ENCODE data around the gene NKAIN1. TPM values are rescaled to one million over a fixed set of nuclear protein-coding genes. Genes with fewer than 3 reads are reported as not detected.
"Not testable (repeated sequence)": the region's sequence is repeated elsewhere in the genome, so short reads cannot be mapped to it uniquely, and the experiment has no call there.

The NKAIN1 gene
- total RNA-seq, 1 experiment from 2014 or later = 0.05 TPM

DNA sequence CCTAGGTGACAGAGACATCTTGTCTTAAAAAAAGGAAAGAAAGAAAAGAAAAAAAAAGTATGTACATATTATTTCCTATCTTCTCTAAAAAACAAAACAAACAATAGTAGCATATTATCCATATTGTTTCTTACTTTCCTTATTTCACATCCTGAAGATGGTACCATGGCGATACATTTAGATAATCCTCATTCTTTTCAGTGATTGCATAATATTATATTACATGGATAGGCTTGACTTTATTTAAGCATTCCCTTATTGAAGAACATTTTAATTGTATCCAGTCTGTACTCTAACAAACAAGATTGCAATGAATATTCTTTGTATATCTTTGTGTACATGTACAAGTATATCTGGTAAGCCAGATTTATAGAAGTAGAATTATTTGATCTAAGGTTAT lies 91.3 kb downstream of the NKAIN1 start:
- Histone ChIP-seq H3K36me3 (no peaks in the 10 kb centered on the region), H3K4me1 (replicated peaks) (no peaks in the 10 kb centered on the region; the same call in 1 of the 2 replicates), H3K27me3 (replicated peaks) (no peaks in the 10 kb centered on the region), H3K27ac (no peak overlapping the region), H3K4me3 (no peak overlapping the region), H3K9me3 (replicated peaks) (no peaks in the 10 kb centered on the region)
- no peak for DNase-seq (ENCODE audit: low read depth in 1 of 2, low spot score in 2 of 2)

DNA sequence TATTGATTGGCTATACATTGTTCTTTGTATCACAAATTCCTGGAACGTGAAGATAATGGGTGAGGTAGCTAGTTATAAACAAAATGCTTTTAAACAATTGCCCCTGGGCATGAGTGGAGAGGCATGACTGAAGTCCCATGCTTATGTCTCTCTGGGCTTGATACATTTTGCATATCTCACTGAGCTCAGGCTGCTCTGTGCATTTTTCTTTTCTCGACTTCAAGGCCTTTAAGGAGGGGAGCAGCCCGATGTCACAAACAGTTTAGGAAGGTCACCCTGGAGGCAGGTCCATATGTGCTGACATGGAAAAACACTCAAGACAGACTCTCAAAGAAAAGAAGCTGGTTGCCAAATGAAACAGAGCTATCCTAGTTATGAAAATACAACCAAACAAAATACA lies 94.0 kb downstream of the NKAIN1 start:
- Histone ChIP-seq H3K4me1 (replicated peaks) (no peaks in the 10 kb centered on the region), H3K4me3 (no peak overlapping the region), H3K27me3 (replicated peaks) (no peaks in the 10 kb centered on the region), H3K27ac (no peak overlapping the region), H3K36me3 (no peaks in the 10 kb centered on the region), H3K9me3 (replicated peaks) (no peaks in the 10 kb centered on the region)
- no peak for DNase-seq (ENCODE audit: low read depth in 1 of 2, low spot score in 2 of 2)

DNA sequence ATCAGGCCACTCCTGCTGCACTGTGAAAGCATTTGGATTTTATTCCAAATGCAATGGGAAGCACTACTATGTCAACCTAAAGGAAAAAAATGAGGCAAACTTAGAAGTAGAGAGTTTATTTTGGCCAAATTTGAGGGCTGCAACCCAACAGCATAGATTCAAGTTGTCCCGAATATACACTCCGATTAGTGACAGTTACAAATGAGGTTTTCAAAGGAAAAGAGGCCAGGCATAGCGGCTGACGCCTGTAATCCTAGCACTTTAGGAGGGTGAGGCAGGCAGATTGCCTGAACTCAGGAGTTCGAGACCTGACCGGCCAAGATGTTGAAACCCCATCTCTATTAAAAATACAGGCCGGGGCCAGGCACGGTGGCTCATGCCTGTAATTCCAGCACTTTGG lies 95.2 kb downstream of the NKAIN1 start:
- no peak overlapping the region for H3K4me3 ChIP-seq
- no peaks in the 10 kb centered on the region for H3K27me3 ChIP-seq (replicated peaks)
- no peaks in the 10 kb centered on the region for H3K9me3 ChIP-seq (replicated peaks)
- H3K4me1 ChIP-seq (replicated peaks) = no peaks in the 10 kb centered on the region
- H3K36me3 ChIP-seq = no peaks in the 10 kb centered on the region
- DNase-seq (ENCODE audit: low read depth in 1 of 2, low spot score in 2 of 2) = no peak
- H3K27ac ChIP-seq = no peak overlapping the region

DNA sequence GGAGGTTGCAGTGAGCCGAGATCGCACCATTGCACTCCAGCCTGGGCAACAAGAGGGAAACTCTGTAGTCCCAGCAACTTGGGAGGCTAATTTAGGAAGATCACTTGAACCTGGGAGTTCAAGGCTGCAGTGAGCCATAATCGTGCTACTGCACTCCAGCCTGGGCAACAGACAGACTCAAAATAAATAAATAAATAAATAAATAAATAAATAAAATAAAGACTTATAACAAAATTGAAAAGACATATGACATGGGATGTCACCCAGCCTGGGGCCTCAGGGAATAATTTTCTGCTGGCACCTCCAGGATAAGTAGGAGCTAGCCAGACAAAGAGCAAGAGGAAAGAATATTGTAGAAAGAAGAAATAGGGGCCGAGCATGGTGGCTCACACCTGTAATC lies 96.2 kb downstream of the NKAIN1 start:
- H3K9me3 ChIP-seq (replicated peaks) = no peaks in the 10 kb centered on the region
- H3K4me1 ChIP-seq (replicated peaks) = no peaks in the 10 kb centered on the region
- no peak overlapping the region for H3K27ac ChIP-seq
- H3K27me3 ChIP-seq (replicated peaks) = no peaks in the 10 kb centered on the region
- no peak overlapping the region for H3K4me3 ChIP-seq
- H3K36me3 ChIP-seq = no peaks in the 10 kb centered on the region
- DNase-seq (ENCODE audit: low read depth in 1 of 2, low spot score in 2 of 2) = no peak

DNA sequence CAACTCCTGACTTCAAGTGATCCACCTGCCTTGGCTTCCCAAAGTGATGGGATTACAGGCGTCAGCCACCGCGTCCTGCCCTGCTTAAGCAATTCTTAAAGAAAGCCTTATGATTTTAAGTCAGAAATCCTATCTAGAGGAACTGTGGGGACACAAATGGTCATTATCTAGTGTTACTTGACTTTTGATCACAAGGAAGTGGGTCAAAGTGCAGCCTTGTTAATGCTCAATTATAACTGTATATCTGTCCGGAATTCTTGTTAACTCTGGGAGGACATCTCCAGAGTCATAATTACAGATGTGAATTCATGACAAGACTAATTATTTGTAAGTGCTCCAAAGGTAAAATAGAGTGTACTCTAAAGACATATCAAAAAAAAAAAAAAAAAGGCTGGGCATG lies 97.3 kb downstream of the NKAIN1 start:
- Histone ChIP-seq H3K4me1 (replicated peaks) (no peaks in the 10 kb centered on the region), H3K36me3 (no peaks in the 10 kb centered on the region), H3K27ac (no peak overlapping the region), H3K4me3 (no peak overlapping the region), H3K9me3 (replicated peaks) (no peaks in the 10 kb centered on the region), H3K27me3 (replicated peaks) (no peaks in the 10 kb centered on the region)
- no peak for DNase-seq (ENCODE audit: low read depth in 1 of 2, low spot score in 2 of 2)

DNA sequence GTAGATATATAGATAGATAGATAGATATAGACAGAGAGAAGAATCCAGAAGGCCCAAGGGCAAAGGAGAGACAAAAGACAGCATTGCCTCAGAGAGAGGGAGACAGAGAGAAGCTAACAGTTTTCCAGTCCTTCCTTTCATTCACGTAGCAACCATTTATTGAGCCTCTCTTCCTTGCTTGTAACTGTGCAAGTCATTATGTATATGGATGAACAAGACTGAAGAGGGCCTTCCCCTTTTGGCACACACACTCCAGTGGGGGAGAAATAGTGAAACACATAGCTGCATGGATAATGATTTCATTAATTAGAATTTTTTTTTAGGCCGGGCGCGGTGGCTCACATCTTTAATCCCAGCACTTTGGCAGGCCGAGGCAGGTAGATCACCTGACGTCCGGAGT lies 99.4 kb downstream of the NKAIN1 start:
- DNase-seq (ENCODE audit: low read depth in 1 of 2, low spot score in 2 of 2) = no peak
- Histone ChIP-seq H3K4me1 (replicated peaks) (no peaks in the 10 kb centered on the region), H3K27ac (no peak overlapping the region), H3K36me3 (no peaks in the 10 kb centered on the region), H3K4me3 (no peak overlapping the region), H3K27me3 (replicated peaks) (no peaks in the 10 kb centered on the region), H3K9me3 (replicated peaks) (no peaks in the 10 kb centered on the region)

DNA sequence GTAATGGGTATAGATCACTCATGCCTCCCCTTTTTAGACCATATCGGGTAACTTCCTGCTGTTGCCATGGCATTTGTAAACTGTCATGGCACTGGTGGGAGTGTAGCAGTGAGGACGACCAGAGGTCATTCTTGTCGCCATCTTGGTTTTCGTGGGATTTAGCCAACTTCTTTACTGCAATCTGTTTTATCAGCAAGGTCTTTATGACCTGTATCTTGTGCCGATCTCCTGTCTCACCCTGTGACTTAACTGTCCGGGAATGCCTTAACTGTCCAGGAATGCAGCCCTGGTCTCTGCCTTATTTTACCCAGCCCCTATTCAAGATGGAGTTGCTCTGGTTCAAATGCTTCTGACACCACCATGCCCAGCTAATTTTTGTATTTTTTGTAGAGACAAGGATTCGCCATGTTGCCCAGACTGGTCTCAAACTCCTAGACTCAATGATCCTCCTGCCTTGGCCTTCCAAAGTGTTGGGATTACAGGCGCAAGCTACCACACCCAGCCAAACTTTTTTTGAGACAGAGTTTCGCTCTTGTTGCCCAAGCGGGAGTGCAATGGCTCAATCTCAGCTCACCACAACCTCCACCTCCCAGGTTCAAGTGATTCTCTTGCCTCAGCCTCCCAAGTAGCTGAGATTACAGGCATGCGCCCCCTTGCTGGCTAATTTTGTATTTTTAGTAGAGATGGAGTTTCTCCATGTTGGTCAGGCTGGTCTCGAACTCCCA lies 100.7 kb downstream of the NKAIN1 start:
- DNase-seq (ENCODE audit: low read depth in 1 of 2, low spot score in 2 of 2); H3K27ac ChIP-seq; H3K4me3 ChIP-seq; H3K36me3 ChIP-seq; H3K9me3 ChIP-seq (replicated peaks); H3K4me1 ChIP-seq (replicated peaks); H3K27me3 ChIP-seq (replicated peaks): not testable (repeated sequence)

DNA sequence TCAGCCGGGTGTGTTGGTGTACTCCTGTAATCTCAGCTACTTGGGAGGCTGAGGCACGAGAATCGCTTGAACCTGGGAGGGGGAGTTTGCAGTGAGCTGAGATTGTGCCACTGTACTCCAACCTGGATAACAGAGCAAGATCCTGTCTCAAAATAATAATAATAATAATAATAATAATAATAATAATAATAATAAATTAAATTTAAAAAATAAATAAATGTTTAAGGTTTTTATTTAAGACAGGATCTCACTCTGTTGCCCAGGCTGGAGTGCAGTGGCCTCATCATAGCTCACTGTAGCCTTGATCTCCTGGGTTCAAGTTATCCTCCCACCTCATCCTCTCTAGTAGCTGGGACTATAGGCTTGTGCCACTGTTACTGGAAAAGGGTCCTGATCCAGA lies 101.8 kb downstream of the NKAIN1 start:
- H3K27ac ChIP-seq; H3K36me3 ChIP-seq; DNase-seq (ENCODE audit: low read depth in 1 of 2, low spot score in 2 of 2); H3K27me3 ChIP-seq (replicated peaks); H3K9me3 ChIP-seq (replicated peaks); H3K4me3 ChIP-seq; H3K4me1 ChIP-seq (replicated peaks): not testable (repeated sequence)

DNA sequence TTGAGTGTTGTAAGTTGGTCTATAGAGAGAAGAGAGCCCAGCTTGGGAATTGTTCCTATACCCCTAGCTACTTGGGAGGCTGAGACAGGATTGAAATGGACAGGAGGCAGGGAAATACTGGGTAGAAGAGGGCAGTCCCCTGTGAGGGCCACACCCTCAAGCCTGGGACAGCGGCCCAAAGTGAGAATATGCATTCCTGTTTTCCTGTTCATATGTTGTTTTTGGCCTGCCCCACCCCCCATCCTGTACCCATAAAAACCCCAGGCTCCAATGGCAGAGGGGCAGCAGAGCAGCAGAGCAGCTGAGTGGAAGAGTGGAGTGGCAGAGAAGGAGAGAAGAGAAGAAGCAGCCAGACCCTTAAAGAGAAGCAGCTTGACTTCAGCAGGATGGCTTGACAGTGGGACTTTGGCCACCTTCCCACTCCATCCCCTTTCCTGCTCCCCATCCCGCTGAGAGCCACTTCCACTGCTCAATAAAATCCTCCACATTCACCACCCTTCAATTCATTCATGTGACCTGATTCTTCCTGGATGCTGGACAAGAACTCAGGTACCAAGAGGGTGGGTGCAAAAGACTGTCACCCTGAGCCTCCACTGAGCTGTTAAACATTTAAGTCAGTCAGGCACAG lies 103.6 kb downstream of the NKAIN1 start:
- no peak for DNase-seq (ENCODE audit: low read depth in 1 of 2, low spot score in 2 of 2)
- Histone ChIP-seq H3K4me1 (replicated peaks) (no peaks in the 10 kb centered on the region), H3K9me3 (replicated peaks) (no peaks in the 10 kb centered on the region), H3K36me3 (no peaks in the 10 kb centered on the region), H3K27ac (no peak overlapping the region), H3K4me3 (no peak overlapping the region), H3K27me3 (replicated peaks) (no peaks in the 10 kb centered on the region)

DNA sequence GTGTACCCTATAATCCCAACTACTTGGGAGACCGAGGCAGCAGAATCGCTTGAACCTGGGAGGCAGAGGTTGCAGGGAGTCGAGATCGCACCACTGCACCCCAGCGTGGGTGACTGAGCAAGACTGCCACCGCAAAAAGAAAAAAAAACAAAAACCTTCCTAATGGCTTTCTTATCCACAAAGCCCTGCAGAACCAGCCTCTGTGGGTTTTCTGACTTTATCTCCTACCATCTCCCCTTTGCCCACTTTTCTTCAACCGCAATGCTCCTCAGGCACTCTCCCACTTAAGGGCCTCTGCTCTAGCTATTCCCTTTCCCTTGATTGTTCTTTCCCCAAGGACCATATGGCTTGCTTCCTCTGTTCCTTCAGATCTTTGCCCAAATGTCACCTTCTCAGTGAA lies 106.3 kb downstream of the NKAIN1 start:
- DNase-seq (ENCODE audit: low read depth in 1 of 2, low spot score in 2 of 2) = no peak
- Histone ChIP-seq H3K27me3 (replicated peaks) (no peaks in the 10 kb centered on the region), H3K4me1 (replicated peaks) (no peaks in the 10 kb centered on the region)

More for the DNA sequence above, 106.3 kb downstream of the NKAIN1 start:
- Histone ChIP-seq H3K27ac (no peak overlapping the region), H3K9me3 (replicated peaks) (no peaks in the 10 kb centered on the region), H3K36me3 (no peaks in the 10 kb centered on the region), H3K4me3 (no peak overlapping the region)

Other genes starting within 250 kb of the NKAIN1 start
- 23.0 and 36.6 TPM in 2 replicates for gene PUM1, start 174.2 kb downstream of the NKAIN1 start, total RNA-seq (2014; rRNA removed; shearing (Covaris generic))
- 80.0 and 139 TPM in 2 replicates for gene SNRNP40, start 56.9 kb upstream of the NKAIN1 start, total RNA-seq (2014; rRNA removed; shearing (Covaris generic))
- 42.0 and 50.2 TPM in 2 replicates for gene ZCCHC17, start 57.1 kb upstream of the NKAIN1 start, total RNA-seq (2014; rRNA removed; shearing (Covaris generic))
- gene FABP3, start 133.2 kb upstream of the NKAIN1 start, total RNA-seq (2014; rRNA removed; shearing (Covaris generic)) = 0.24 TPM in 1 of 2 replicates, not detected in the other
- 10.4 and 16.6 TPM in 2 replicates for gene SERINC2, start 173.3 kb upstream of the NKAIN1 start, total RNA-seq (2014; rRNA removed; shearing (Covaris generic))

Measured in SJSA1 (cell line).